T-cell (primary cell): ENCODE results near the gene ETV6. TPM values are rescaled to one million over a fixed set of nuclear protein-coding genes. Genes with fewer than 3 reads are reported as not detected.

ENCODE experiments used
- ATAC-seq, 4 experiments: fragments of 200-7000 bp in 3 of 4; fragments of 150-1000 bp in 1 of 4; cut with Tn5 transposase; replicated peaks in 1 of 4; 1 replicate in 3 of 4; 2 replicates in 1 of 4; pipeline ENCODE4 v1.10.0; 2021; ENCODE audit warnings: moderate library complexity in 3 of 4, mild to moderate bottlenecking in 2 of 4, moderate number of reproducible peaks in 1 of 4
- CTCF ChIA-PET, 2 donors: fragments of 300-600 bp; sonication (Branson Sonifier 250); formaldehyde crosslinking; loops; one replicate each; lab custom pipeline; 2022; ENCODE audit warnings: antibody characterized with exemption in 2 of 2; lab: Charles Lee
- POLR2A ChIA-PET, 2 donors: fragments of 300-600 bp; sonication (Branson Sonifier 250); formaldehyde crosslinking; loops; one replicate each; lab custom pipeline; 2022; ENCODE audit warnings: antibody characterized with exemption in 2 of 2; lab: Charles Lee
- DNase-seq, 35 experiments: peaks; one replicate each; pipeline versions ENCODE4 v3.0.0 to v3.0.0-alpha.2; 2013 to 2023
- H3K27ac ChIP-seq: one replicate; pipeline ENCODE4 v1.5.1; 2013; ENCODE audit warnings: low read length
- H3K27me3 ChIP-seq, 2 experiments: replicated peaks in 1 of 2; 1 replicate in 1 of 2; 2 replicates in 1 of 2; pipeline versions ENCODE4 v1.6.1 to v1.7.0; 2013; ENCODE audit warnings: low read length in 1 of 2, mixed read lengths in 1 of 2; ENCODE audit not compliant: control insufficient read depth in 2 of 2, insufficient read depth in 2 of 2; ENCODE audit errors: extremely low read depth in 1 of 2
- H3K36me3 ChIP-seq, 2 donors: 1 replicate in 1 of 2; 2 replicates in 1 of 2; pipeline versions ENCODE4 v1.6.1 to v1.7.0; 2013; ENCODE audit warnings: low read length in 1 of 2; ENCODE audit not compliant: control insufficient read depth in 2 of 2, insufficient read depth in 1 of 2; ENCODE audit errors: extremely low read depth in 1 of 2
- H3K4me1 ChIP-seq, 2 experiments: 1 replicate in 1 of 2; 2 replicates in 1 of 2; pipeline versions ENCODE4 v1.6.1 to v1.7.0; 2013; ENCODE audit warnings: low read length in 2 of 2, mixed read lengths in 1 of 2; ENCODE audit not compliant: insufficient read depth in 2 of 2, control insufficient read depth in 1 of 2; ENCODE audit errors: extremely low read depth in 1 of 2
- H3K4me3 ChIP-seq, 2 donors: 1 replicate in 1 of 2; 2 replicates in 1 of 2; pipeline versions ENCODE4 v1.5.1 to v1.7.0; 2013; ENCODE audit warnings: mild to moderate bottlenecking in 2 of 2, low read length in 1 of 2, moderate library complexity in 1 of 2; ENCODE audit not compliant: control insufficient read depth in 1 of 2; ENCODE audit errors: extremely low read depth in 1 of 2
- H3K9me3 ChIP-seq: 2 replicates; pipeline ENCODE4 v1.7.0; 2013
- H3K27ac Mint-ChIP-seq, 2 donors: one replicate each; pipeline ENCODE4 v1.8.0; 2020 to 2021; ENCODE audit warnings: mild to moderate bottlenecking in 2 of 2, mixed read lengths in 2 of 2
- H3K27me3 Mint-ChIP-seq, 2 donors: one replicate each; pipeline ENCODE4 v1.8.0; 2021 to 2022; ENCODE audit warnings: mixed read lengths in 2 of 2
- H3K36me3 Mint-ChIP-seq: one replicate; pipeline ENCODE4 v1.8.0; 2021; ENCODE audit warnings: mixed read lengths
- H3K4me1 Mint-ChIP-seq, 3 donors: one replicate each; pipeline ENCODE4 v1.8.0; 2020 to 2022; ENCODE audit warnings: mixed read lengths in 3 of 3, mild to moderate bottlenecking in 1 of 3
- H3K4me3 Mint-ChIP-seq, 3 donors: one replicate each; pipeline ENCODE4 v1.8.0; 2020 to 2022; ENCODE audit warnings: mild to moderate bottlenecking in 3 of 3, mixed read lengths in 3 of 3, moderate library complexity in 3 of 3
- H3K9me3 Mint-ChIP-seq, 3 donors: one replicate each; pipeline ENCODE4 v1.8.0; 2020 to 2022; ENCODE audit warnings: mixed read lengths in 3 of 3
- WGBS: methylation state at CpG from one replicate; pipeline ENCODE4 v1.1.5; 2013; ENCODE audit warnings: missing lambda C conversion rate; ENCODE audit not compliant: insufficient coverage; 5-methylcytosine and 5-hydroxymethylcytosine counted together
- total RNA-seq, 35 experiments: library from RNA in 6 of 35; stranded (reverse) in 6 of 35; fragments of 120-200 nt in 1 of 35; gene quantifications; one replicate each; pipeline versions ENCODE4 v1.2.1 to v1.2.4 and lab custom pipeline; 2013 to 2026

ETV6 gene
- total RNA-seq, 5 donors from 2014 or later (not counting 1 experiment from before 2014, with no cell fraction given) = 24.8 to 36.3 (median 31.3) TPM

GRCh38 chr12:11787933-11788849 lies 138.7 kb downstream of the ETV6 start:
- ChIA-PET POLR2A (interaction anchor here in 1 of 2 donors (0.7 kb wide), 1 partner anchor 29 kb away, joined by 20 read pairs; no protein-coding TSS in a partner anchor), CTCF (no interaction called here)
- no peak for DNase-seq
- H3K9me3 ChIP-seq = no peaks in the 10 kb centered on the region
- H3K27ac ChIP-seq = no peak overlapping the region
- H3K27ac Mint-ChIP-seq = no peak overlapping the region
- peaks cover 25% of the 10 kb centered on the region for H3K36me3 Mint-ChIP-seq
- no peak overlapping the region for H3K4me3 Mint-ChIP-seq
- peaks cover 31 to 36% (median 33%) of the 10 kb centered on the region in 3 donors for H3K4me1 Mint-ChIP-seq
- no peak for ATAC-seq
- H3K27me3 Mint-ChIP-seq = no peaks in the 10 kb centered on the region
- no peaks in the 10 kb centered on the region for H3K36me3 ChIP-seq
- no peaks in the 10 kb centered on the region for H3K27me3 ChIP-seq
- no peaks in the 10 kb centered on the region for H3K9me3 Mint-ChIP-seq
- no CpG with 5 or more reads among the region's 6 CpGs for WGBS
- H3K4me1 ChIP-seq = peaks cover 0 to 2% of the 10 kb centered on the region in 2 experiments
- H3K4me3 ChIP-seq = no peak overlapping the region

- Histone ChIP-seq H3K27ac (no peak overlapping the region), H3K27me3 (no peaks in the 10 kb centered on the region), H3K4me3 (no peak overlapping the region), H3K9me3 (no peaks in the 10 kb centered on the region), H3K36me3 (no peaks in the 10 kb centered on the region), H3K4me1 (peaks cover 4% of the 10 kb centered on the region in 2 experiments)
- DNase-seq (no peak), ATAC-seq (no peak)
- no peaks in the 10 kb centered on the region for H3K27me3 Mint-ChIP-seq
- H3K36me3 Mint-ChIP-seq = peaks cover 31% of the 10 kb centered on the region
- H3K9me3 Mint-ChIP-seq = no peaks in the 10 kb centered on the region
- ChIA-PET POLR2A (no interaction called here), CTCF (no interaction called here)
- peaks cover 51 to 60% (median 57%) of the 10 kb centered on the region in 3 donors for H3K4me1 Mint-ChIP-seq
- peak overlapping the region in 1 of 2 donors; percentile 23 for H3K27ac Mint-ChIP-seq
- 100% methylated on average over 2 of the region's 14 CpGs for WGBS
- no peak overlapping the region for H3K4me3 Mint-ChIP-seq
Observed at GRCh38 chr12:11793921-11794710, 144.6 kb downstream of the ETV6 start.

GRCh38 chr12:11794751-11795150 lies 145.3 kb downstream of the ETV6 start:
- Mint-ChIP-seq H3K27me3 (no peaks in the 10 kb centered on the region), H3K4me1 (peaks cover 53 to 57% (median 56%) of the 10 kb centered on the region in 3 donors), H3K36me3 (peaks cover 31% of the 10 kb centered on the region), H3K27ac (no peak overlapping the region), H3K4me3 (no peak overlapping the region), H3K9me3 (no peaks in the 10 kb centered on the region)
- DNase-seq (no peak), ATAC-seq (no peak)
- ChIA-PET CTCF (no interaction called here), POLR2A (interaction anchor here in 1 of 2 donors (0.6 kb wide), 1 partner anchor 16 kb away, joined by 3 read pairs; no protein-coding TSS in a partner anchor)
- 100% methylated on average over 2 of the region's 4 CpGs for WGBS
- H3K4me3 ChIP-seq = no peak overlapping the region
- H3K4me1 ChIP-seq = peaks cover 6% of the 10 kb centered on the region in 2 experiments
- no peaks in the 10 kb centered on the region for H3K27me3 ChIP-seq
- H3K36me3 ChIP-seq = no peaks in the 10 kb centered on the region
- H3K9me3 ChIP-seq = no peaks in the 10 kb centered on the region
- H3K27ac ChIP-seq = no peak overlapping the region

GRCh38 chr12:11795192-11795912 lies 145.9 kb downstream of the ETV6 start:
- no peaks in the 10 kb centered on the region for H3K27me3 ChIP-seq
- Mint-ChIP-seq H3K27me3 (no peaks in the 10 kb centered on the region), H3K9me3 (no peaks in the 10 kb centered on the region), H3K4me1 (peaks cover 55 to 61% (median 59%) of the 10 kb centered on the region in 3 donors), H3K27ac (peak overlapping the region; percentile 5 to 10), H3K36me3 (peaks cover 30% of the 10 kb centered on the region), H3K4me3 (no peak overlapping the region)
- H3K36me3 ChIP-seq = no peaks in the 10 kb centered on the region
- H3K27ac ChIP-seq = no peak overlapping the region
- no CpG with 5 or more reads among the region's 8 CpGs for WGBS
- ATAC-seq (no peak), DNase-seq (no peak)
- CTCF ChIA-PET = no interaction called here
- no peak overlapping the region for H3K4me3 ChIP-seq
- peaks cover 6% of the 10 kb centered on the region in 2 experiments for H3K4me1 ChIP-seq
- POLR2A ChIA-PET = interaction anchor here in 1 of 2 donors (0.6 kb wide), 1 partner anchor 16 kb away, joined by 3 read pairs; no protein-coding TSS in a partner anchor
- H3K9me3 ChIP-seq = no peaks in the 10 kb centered on the region

GRCh38 chr12:11795913-11796459 lies 146.5 kb downstream of the ETV6 start:
- no peaks in the 10 kb centered on the region for H3K36me3 ChIP-seq
- no peaks in the 10 kb centered on the region for H3K27me3 ChIP-seq
- no peak overlapping the region for H3K4me3 ChIP-seq
- ATAC-seq (no peak), DNase-seq (no peak)
- H3K27me3 Mint-ChIP-seq = no peaks in the 10 kb centered on the region
- CTCF ChIA-PET = interaction anchor here in 1 of 2 donors (0.7 kb wide), 1 partner anchor 24 kb away, joined by 3 read pairs; no protein-coding TSS in a partner anchor
- H3K9me3 Mint-ChIP-seq = no peaks in the 10 kb centered on the region
- POLR2A ChIA-PET = no interaction called here
- WGBS = 100% methylated on average over 1 of the region's 6 CpGs
- H3K4me1 ChIP-seq = peaks cover 6% of the 10 kb centered on the region in 2 experiments
- H3K4me1 Mint-ChIP-seq = peaks cover 58 to 65% (median 62%) of the 10 kb centered on the region in 3 donors
- H3K27ac Mint-ChIP-seq = peak overlapping the region; percentile 5 to 10
- no peak overlapping the region for H3K27ac ChIP-seq
- H3K9me3 ChIP-seq = no peaks in the 10 kb centered on the region
- H3K4me3 Mint-ChIP-seq = no peak overlapping the region
- peaks cover 30% of the 10 kb centered on the region for H3K36me3 Mint-ChIP-seq
